Measurements from ENCODE around the gene GNAS-AS1. TPM values are rescaled to one million over a fixed set of nuclear protein-coding genes. Genes with fewer than 3 reads are reported as not detected.

Gene GNAS-AS1
- total RNA-seq, 6 donors from 2014 or later = 0.30 to 2.1 (median 0.54) TPM; not detected in 1

- no peak for DNase-seq
- no peak overlapping the region for H3K4me3 ChIP-seq
- H3K4me1 ChIP-seq = no peaks in the 10 kb centered on the region
- no peaks in the 10 kb centered on the region for H3K36me3 ChIP-seq
- H3K27me3 ChIP-seq = no peaks in the 10 kb centered on the region
- no peaks in the 10 kb centered on the region for H3K9me3 ChIP-seq
- ATAC-seq (ENCODE audit: low FRiP score in 2 of 2) = no peak
- TF ChIP-seq, protein P1, sequence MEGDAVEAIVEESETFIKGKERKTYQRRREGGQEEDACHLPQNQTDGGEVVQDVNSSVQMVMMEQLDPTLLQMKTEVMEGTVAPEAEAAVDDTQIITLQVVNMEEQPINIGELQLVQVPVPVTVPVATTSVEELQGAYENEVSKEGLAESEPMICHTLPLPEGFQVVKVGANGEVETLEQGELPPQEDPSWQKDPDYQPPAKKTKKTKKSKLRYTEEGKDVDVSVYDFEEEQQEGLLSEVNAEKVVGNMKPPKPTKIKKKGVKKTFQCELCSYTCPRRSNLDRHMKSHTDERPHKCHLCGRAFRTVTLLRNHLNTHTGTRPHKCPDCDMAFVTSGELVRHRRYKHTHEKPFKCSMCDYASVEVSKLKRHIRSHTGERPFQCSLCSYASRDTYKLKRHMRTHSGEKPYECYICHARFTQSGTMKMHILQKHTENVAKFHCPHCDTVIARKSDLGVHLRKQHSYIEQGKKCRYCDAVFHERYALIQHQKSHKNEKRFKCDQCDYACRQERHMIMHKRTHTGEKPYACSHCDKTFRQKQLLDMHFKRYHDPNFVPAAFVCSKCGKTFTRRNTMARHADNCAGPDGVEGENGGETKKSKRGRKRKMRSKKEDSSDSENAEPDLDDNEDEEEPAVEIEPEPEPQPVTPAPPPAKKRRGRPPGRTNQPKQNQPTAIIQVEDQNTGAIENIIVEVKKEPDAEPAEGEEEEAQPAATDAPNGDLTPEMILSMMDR (IDR thresholded peaks at IDR 0.05) = no peak
- TF ChIP-seq POLR2AphosphoS5 (IDR thresholded peaks at IDR 0.05) (no peak), POLR2A (IDR thresholded peaks at IDR 0.05) (no peak), EP300 (IDR thresholded peaks at IDR 0.05) (no peak)
- 84 to 85% methylated on average over 8 of the region's 8 CpGs for WGBS, 2 donors
- H3K27ac ChIP-seq = no peak overlapping the region
Measured at GRCh38 chr20:58775371-58775770, 75.3 kb downstream of the GNAS-AS1 start.

DNA sequence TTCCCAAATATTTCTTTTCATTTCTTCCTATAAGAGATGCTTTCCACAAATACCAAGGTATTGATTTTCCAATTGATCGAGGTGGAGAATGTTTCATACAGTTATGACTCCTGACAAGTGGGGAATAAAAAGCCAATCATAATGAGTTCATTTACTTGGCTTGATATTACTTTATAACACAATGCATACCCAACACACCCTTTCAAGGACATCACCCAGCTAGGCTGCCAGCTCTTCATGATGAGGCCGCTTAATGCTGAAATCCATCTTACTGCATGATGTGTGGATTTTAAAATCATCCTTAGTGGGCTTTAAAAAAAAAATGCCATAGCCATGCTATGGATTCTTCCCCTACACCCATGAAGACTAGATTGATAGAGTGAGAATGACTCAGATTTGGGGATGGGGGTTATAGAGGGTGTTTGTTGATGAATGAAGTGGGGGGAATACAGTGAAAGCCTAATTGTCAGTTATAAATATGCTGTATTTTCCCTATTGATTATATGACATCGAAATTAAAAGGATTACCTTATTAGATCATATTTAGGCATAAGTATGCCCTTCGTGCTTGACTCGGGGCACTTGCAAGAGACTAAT is 75.9 kb downstream of the GNAS-AS1 start:
- no peaks in the 10 kb centered on the region for H3K27me3 ChIP-seq
- no peak for ATAC-seq (ENCODE audit: low FRiP score in 2 of 2)
- no peak for TF ChIP-seq POLR2A (IDR thresholded peaks at IDR 0.05)
- TF ChIP-seq, protein P1 (IDR thresholded peaks at IDR 0.05) = no peak
- no peak for TF ChIP-seq EP300 (IDR thresholded peaks at IDR 0.05)
- TF ChIP-seq POLR2AphosphoS5 (IDR thresholded peaks at IDR 0.05) = no peak
- H3K27ac ChIP-seq = no peak overlapping the region
- no peaks in the 10 kb centered on the region for H3K4me1 ChIP-seq
- no peaks in the 10 kb centered on the region for H3K36me3 ChIP-seq
- H3K4me3 ChIP-seq = no peak overlapping the region
- H3K9me3 ChIP-seq = no peaks in the 10 kb centered on the region
- DNase-seq = no peak
- 86 to 90% methylated on average over 5 of the region's 5 CpGs for WGBS, 2 donors

DNA sequence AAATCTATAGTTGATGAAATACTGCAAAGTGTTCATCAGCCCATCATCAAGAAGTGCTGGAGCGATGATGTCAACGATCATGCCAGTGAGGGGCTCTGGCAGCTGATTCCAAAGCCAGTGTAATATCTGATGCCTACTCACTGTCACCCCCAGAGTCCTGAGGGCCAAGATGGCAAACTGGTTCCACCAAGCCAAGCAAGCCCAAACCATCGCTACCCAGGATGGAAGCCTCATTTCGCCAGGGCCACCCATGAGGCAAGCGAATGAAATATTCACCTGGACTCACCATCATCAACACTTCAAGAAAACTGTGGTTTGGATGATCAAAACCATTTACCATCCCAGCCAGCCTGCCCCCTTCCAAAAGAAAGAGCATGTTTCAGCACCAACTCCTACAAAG is 76.5 kb downstream of the GNAS-AS1 start:
- H3K4me3 ChIP-seq = no peak overlapping the region
- no peaks in the 10 kb centered on the region for H3K36me3 ChIP-seq
- 93 to 96% methylated on average over 5 of the region's 5 CpGs for WGBS, 2 donors
- DNase-seq = no peak
- no peak overlapping the region for H3K27ac ChIP-seq
- no peak for ATAC-seq (ENCODE audit: low FRiP score in 2 of 2)
- TF ChIP-seq EP300 (IDR thresholded peaks at IDR 0.05) (no peak), POLR2A (IDR thresholded peaks at IDR 0.05) (no peak), POLR2AphosphoS5 (IDR thresholded peaks at IDR 0.05) (no peak)
- TF ChIP-seq, protein P1 (IDR thresholded peaks at IDR 0.05) = no peak
- H3K9me3 ChIP-seq = no peaks in the 10 kb centered on the region
- H3K4me1 ChIP-seq = no peaks in the 10 kb centered on the region
- no peaks in the 10 kb centered on the region for H3K27me3 ChIP-seq

- DNase-seq (no peak), ATAC-seq (ENCODE audit: low FRiP score in 2 of 2) (no peak)
- H3K4me3 ChIP-seq = no peak overlapping the region
- no peak overlapping the region for H3K27ac ChIP-seq
- no peaks in the 10 kb centered on the region for H3K36me3 ChIP-seq
- TF ChIP-seq, protein P1 (IDR thresholded peaks at IDR 0.05) = no peak
- no peak for TF ChIP-seq POLR2A (IDR thresholded peaks at IDR 0.05)
- TF ChIP-seq POLR2AphosphoS5 (IDR thresholded peaks at IDR 0.05) = no peak
- no peak for TF ChIP-seq EP300 (IDR thresholded peaks at IDR 0.05)
- no peaks in the 10 kb centered on the region for H3K9me3 ChIP-seq
- no peaks in the 10 kb centered on the region for H3K4me1 ChIP-seq
- no peaks in the 10 kb centered on the region for H3K27me3 ChIP-seq
- 64 to 79% methylated on average over 6 of the region's 6 CpGs for WGBS, 2 donors
Measured at GRCh38 chr20:58772786-58773185, 77.9 kb downstream of the GNAS-AS1 start.

Small RNA genes lying within 50 kb of the gene (small RNA-seq; reads per million reads assigned to genes)
- gene MIR298 (0 reads per million in 4 donors), gene RF02127 (0 reads per million in 4 donors), gene RF02128 (0 reads per million in 4 donors), gene RF02130 (0 reads per million in 4 donors), gene RF02131 (0 reads per million in 4 donors)

Other genes starting within 250 kb of the GNAS-AS1 start
- gene STX16, start 199.6 kb downstream of the GNAS-AS1 start, total RNA-seq = 100 to 1,000 TPM in 1 of 6 donors, 10 to 100 TPM in 5; 42.1 to 469 (median 64.7) TPM
- 100 to 1,000 TPM in 1 of 6 donors, 10 to 100 TPM in 5; 19.4 to 198 (median 50.9) TPM for gene NPEPL1, start 158.1 kb downstream of the GNAS-AS1 start, total RNA-seq
- 100 to 1,000 TPM; 520 to 910 (median 811) TPM for gene GNAS, start 1.8 kb upstream of the GNAS-AS1 start, total RNA-seq
- gene NELFCD, start 130.4 kb upstream of the GNAS-AS1 start, total RNA-seq = 10 to 100 TPM; 42.3 to 99.5 (median 48.7) TPM
- 100 to 1,000 TPM; 196 to 503 (median 397) TPM for gene CTSZ, start 156.4 kb upstream of the GNAS-AS1 start, total RNA-seq
- gene TUBB1, start 168.5 kb upstream of the GNAS-AS1 start, total RNA-seq = 1 to 10 TPM; 1.5 to 9.3 (median 2.6) TPM
- 10 to 100 TPM; 18.9 to 75.0 (median 32.3) TPM for gene ATP5F1E, start 181.4 kb upstream of the GNAS-AS1 start, total RNA-seq
- gene PRELID3B, start 191.9 kb upstream of the GNAS-AS1 start, total RNA-seq = 10 to 100 TPM in 5 of 6 donors, 1 to 10 TPM in 1; 5.2 to 77.1 (median 46.0) TPM